HG03378 (cell line): ENCODE data around the gene MRNIP.

ENCODE experiments used
- ATAC-seq: cut with Tn5 transposase; IDR thresholded peaks from one replicate; pipeline ENCODE4 v1.9.1; 2021; ENCODE audit warnings: mild to moderate bottlenecking, moderate library complexity; ENCODE audit not compliant: unreplicated experiment

The MRNIP gene

GRCh38 chr5:179805529-179806249, 52.9 kb downstream of the MRNIP start:
- no peak for ATAC-seq

GRCh38 chr5:179805070-179805528, 53.5 kb downstream of the MRNIP start:
- ATAC-seq = no peak

GRCh38 chr5:179804555-179804947, 54.1 kb downstream of the MRNIP start:
- no peak for ATAC-seq

GRCh38 chr5:179803651-179804554, 54.7 kb downstream of the MRNIP start:
- no peak for ATAC-seq

- ATAC-seq = no peak
These were observed 55.6 kb downstream of the MRNIP start for GRCh38 chr5:179802950-179803562.

- no peak for ATAC-seq
These were observed 56.3 kb downstream of the MRNIP start for GRCh38 chr5:179802207-179802883.

GRCh38 chr5:179801304-179802206, 57.1 kb downstream of the MRNIP start:
- no peak for ATAC-seq

- ATAC-seq = no peak
These were observed 57.9 kb downstream of the MRNIP start for GRCh38 chr5:179800696-179801201.

- ATAC-seq = no peak
These were observed 58.4 kb downstream of the MRNIP start for GRCh38 chr5:179800071-179800695.

- no peak for ATAC-seq
These were observed 59.0 kb downstream of the MRNIP start for GRCh38 chr5:179799644-179799973.

- ATAC-seq = no peak
These were observed 59.6 kb downstream of the MRNIP start for GRCh38 chr5:179798771-179799643.

- no peak for ATAC-seq
These were observed 60.4 kb downstream of the MRNIP start for GRCh38 chr5:179798144-179798770.

- no peak for ATAC-seq
These were observed 60.9 kb downstream of the MRNIP start for GRCh38 chr5:179797741-179798140.

- no peak for ATAC-seq
These were observed 61.6 kb downstream of the MRNIP start for GRCh38 chr5:179796877-179797608.

- ATAC-seq = peak; percentile 63
These were observed 62.5 kb downstream of the MRNIP start for GRCh38 chr5:179795863-179796833.
